Neural progenitor cell (in vitro differentiated cells): ENCODE results near the gene ENAH. TPM values are rescaled to one million over a fixed set of nuclear protein-coding genes. Genes with fewer than 3 reads are reported as not detected.

Experiments
- DNase-seq: peaks from one replicate; pipeline ENCODE4 v3.0.0-alpha.2; 2016; ENCODE audit warnings: low spot score
- H2AFZ ChIP-seq: fragments of 200-600 bp; sonication (generic); replicated peaks from 2 replicates; pipeline ENCODE4 v1.6.1; 2016; ENCODE audit warnings: antibody characterized with exemption
- H3F3A ChIP-seq: fragments of 200-600 bp; sonication (generic); 2 replicates; pipeline ENCODE4 v1.6.1; 2016; ENCODE audit warnings: antibody characterized with exemption, low read depth
- H3K27ac ChIP-seq: fragments of 200-600 bp; sonication (generic); 2 replicates; pipeline ENCODE4 v1.5.1; 2016; ENCODE audit warnings: mild to moderate bottlenecking
- H3K27me3 ChIP-seq: fragments of 200-600 bp; sonication (generic); 2 replicates; pipeline ENCODE4 v1.6.1; 2016; ENCODE audit warnings: mild to moderate bottlenecking, moderate library complexity
- H3K36me3 ChIP-seq: fragments of 200-600 bp; sonication (generic); 2 replicates; pipeline ENCODE4 v1.5.1; 2016
- H3K4me1 ChIP-seq: fragments of 200-600 bp; sonication (generic); 2 replicates; pipeline ENCODE4 v1.6.1; 2016; ENCODE audit warnings: mixed run types
- H3K4me2 ChIP-seq: fragments of 200-600 bp; sonication (generic); 2 replicates; pipeline ENCODE4 v1.6.1; 2016
- H3K4me3 ChIP-seq: fragments of 200-600 bp; sonication (generic); 2 replicates; pipeline ENCODE4 v1.5.1; 2016
- H3K79me2 ChIP-seq: fragments of 200-600 bp; sonication (generic); 2 replicates; pipeline ENCODE4 v1.6.1; 2016; ENCODE audit warnings: low read depth
- H3K9ac ChIP-seq: fragments of 200-600 bp; sonication (generic); 2 replicates; pipeline ENCODE4 v1.6.1; 2016
- H3K9me3 ChIP-seq: fragments of 200-600 bp; sonication (generic); 2 replicates; pipeline ENCODE4 v1.5.1; 2016; ENCODE audit warnings: low read depth
- H4K20me1 ChIP-seq: fragments of 200-600 bp; sonication (generic); 2 replicates; pipeline ENCODE4 v1.6.1; 2016; ENCODE audit warnings: low read depth
- H3K27ac Mint-ChIP-seq: 3 replicates; pipeline ENCODE4 v1.8.0; 2021; ENCODE audit warnings: mixed read lengths
- H3K27me3 Mint-ChIP-seq: 2 replicates; pipeline ENCODE4 v1.8.0; 2022; ENCODE audit warnings: low read depth, mild to moderate bottlenecking, inconsistent platforms, moderate library complexity, mixed read lengths; ENCODE audit not compliant: insufficient read depth
- H3K36me3 Mint-ChIP-seq: 3 replicates; pipeline ENCODE4 v1.8.0; 2021; ENCODE audit warnings: mixed read lengths
- H3K4me1 Mint-ChIP-seq: 3 replicates; pipeline ENCODE4 v1.8.0; 2021; ENCODE audit warnings: mixed read lengths
- H3K4me3 Mint-ChIP-seq: 3 replicates; pipeline ENCODE4 v1.8.0; 2021; ENCODE audit warnings: mild to moderate bottlenecking, moderate library complexity, mixed read lengths
- H3K9me3 Mint-ChIP-seq: 3 replicates; pipeline ENCODE4 v1.8.0; 2020; ENCODE audit warnings: mixed read lengths
- EZH2 ChIP-seq: fragments of 200-600 bp; sonication (generic); IDR thresholded peaks from 2 replicates; pipeline ENCODE4 v1.6.1; 2017; ENCODE audit warnings: antibody characterized with exemption, mild to moderate bottlenecking, moderate library complexity
- EZH2phosphoT487 ChIP-seq: fragments of 200-600 bp; sonication (generic); IDR thresholded peaks from 2 replicates; pipeline ENCODE4 v1.6.1; 2017; ENCODE audit warnings: antibody characterized with exemption
- total RNA-seq: library from RNA; depleted of rRNA; stranded (reverse); fragments of >200 nt; gene quantifications from 2 replicates; pipeline ENCODE4 v1.2.3, GENCODE V29; 2015; ENCODE audit warnings: low replicate concordance
- TF ChIP-seq, protein P1 (sequence below): fragments of 200-600 bp; sonication (generic); IDR thresholded peaks from 2 replicates; pipeline ENCODE4 v1.5.1; 2017; ENCODE audit warnings: antibody characterized with exemption, mild to moderate bottlenecking

ENAH gene
- total RNA-seq, 1 donor from 2014 or later: 346 TPM

DNA sequence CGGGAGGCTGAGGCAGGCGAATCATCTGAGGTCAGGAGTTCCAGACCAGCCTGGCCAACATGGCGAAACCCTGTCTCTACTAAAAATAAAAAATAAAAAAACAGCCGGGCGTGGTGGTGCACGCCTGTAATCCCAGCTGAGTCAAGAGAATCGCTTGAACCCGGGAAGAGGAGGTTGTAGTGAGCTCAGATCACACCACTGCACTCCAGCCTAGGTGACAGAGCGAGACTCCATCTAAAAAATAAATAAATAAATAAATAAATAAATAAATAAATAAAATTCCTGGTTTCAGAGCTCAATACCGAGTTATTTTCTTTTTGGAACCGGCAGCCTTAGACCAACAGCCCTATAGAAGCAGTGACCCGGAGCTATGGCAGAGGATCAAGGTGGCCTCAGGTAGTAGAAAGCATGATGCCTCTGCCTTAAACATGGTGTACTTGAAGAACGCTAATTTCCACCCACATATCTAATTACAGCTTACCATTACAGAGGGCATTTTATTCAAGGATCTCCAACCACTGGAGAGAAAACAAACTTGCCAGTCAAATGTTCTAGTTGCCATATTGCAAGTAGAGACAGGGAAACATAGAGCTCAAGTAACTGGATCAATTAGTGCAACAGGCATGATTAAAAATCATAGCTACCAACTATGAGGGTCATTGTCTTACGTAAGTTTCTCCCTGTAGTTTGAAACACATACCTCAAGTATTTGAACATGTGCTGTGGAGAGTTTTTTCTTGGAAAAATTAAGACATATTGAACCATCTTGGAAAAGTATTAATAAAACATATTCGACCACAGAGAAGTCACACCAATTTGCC is 2.0 kb upstream of the ENAH start:
- peaks cover 13% of the 10 kb centered on the region for H3K4me1 ChIP-seq
- H3K36me3 ChIP-seq: no peaks in the 10 kb centered on the region
- no peak overlapping the region for H3K4me2 ChIP-seq
- H3K4me3 Mint-ChIP-seq: peak overlapping the region; percentile 92
- peaks cover 37% of the 10 kb centered on the region for H3F3A ChIP-seq
- no peaks in the 10 kb centered on the region for H3K9me3 Mint-ChIP-seq
- peaks cover 10% of the 10 kb centered on the region for H3K27me3 ChIP-seq
- no peak overlapping the region for H3K4me3 ChIP-seq
- no peak overlapping the region for H3K9ac ChIP-seq
- H3K27ac ChIP-seq: no peak overlapping the region
- no peaks in the 10 kb centered on the region for H3K9me3 ChIP-seq
- peaks cover 10% of the 10 kb centered on the region for H3K36me3 Mint-ChIP-seq
- peaks cover 42% of the 10 kb centered on the region for H3K4me1 Mint-ChIP-seq
- peaks cover 28% of the 10 kb centered on the region for H3K79me2 ChIP-seq
- peaks cover 4% of the 10 kb centered on the region for H3K27me3 Mint-ChIP-seq
- no peak for TF ChIP-seq EZH2phosphoT487
- no peak for TF ChIP-seq EZH2
- TF ChIP-seq, protein P1, sequence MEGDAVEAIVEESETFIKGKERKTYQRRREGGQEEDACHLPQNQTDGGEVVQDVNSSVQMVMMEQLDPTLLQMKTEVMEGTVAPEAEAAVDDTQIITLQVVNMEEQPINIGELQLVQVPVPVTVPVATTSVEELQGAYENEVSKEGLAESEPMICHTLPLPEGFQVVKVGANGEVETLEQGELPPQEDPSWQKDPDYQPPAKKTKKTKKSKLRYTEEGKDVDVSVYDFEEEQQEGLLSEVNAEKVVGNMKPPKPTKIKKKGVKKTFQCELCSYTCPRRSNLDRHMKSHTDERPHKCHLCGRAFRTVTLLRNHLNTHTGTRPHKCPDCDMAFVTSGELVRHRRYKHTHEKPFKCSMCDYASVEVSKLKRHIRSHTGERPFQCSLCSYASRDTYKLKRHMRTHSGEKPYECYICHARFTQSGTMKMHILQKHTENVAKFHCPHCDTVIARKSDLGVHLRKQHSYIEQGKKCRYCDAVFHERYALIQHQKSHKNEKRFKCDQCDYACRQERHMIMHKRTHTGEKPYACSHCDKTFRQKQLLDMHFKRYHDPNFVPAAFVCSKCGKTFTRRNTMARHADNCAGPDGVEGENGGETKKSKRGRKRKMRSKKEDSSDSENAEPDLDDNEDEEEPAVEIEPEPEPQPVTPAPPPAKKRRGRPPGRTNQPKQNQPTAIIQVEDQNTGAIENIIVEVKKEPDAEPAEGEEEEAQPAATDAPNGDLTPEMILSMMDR: no peak
- H2AFZ ChIP-seq: no peak overlapping the region
- DNase-seq: no peak
- H3K27ac Mint-ChIP-seq: no peak overlapping the region
- peaks cover 19% of the 10 kb centered on the region for H4K20me1 ChIP-seq

DNA sequence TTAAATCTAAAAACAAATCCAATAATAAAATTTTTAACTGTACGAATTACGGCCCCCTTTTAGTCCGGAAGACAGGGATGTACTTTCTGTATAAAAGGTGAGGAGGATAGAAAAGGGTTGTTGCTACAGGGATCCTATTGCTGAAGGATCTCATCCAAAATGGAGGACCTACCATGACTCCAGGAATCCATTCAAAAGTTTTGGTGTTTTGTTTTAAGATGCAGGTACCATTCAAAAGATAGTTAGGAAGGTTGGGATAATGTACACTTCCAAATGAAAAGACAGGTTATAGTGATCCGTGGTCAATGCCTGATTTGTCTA is 1.3 kb upstream of the ENAH start:
- Histone ChIP-seq H3K27ac (no peak overlapping the region), H3K79me2 (peaks cover 35% of the 10 kb centered on the region), H2AFZ (no peak overlapping the region), H3K4me3 (peak overlapping the region; percentile 100), H4K20me1 (peaks cover 26% of the 10 kb centered on the region), H3K9ac (no peak overlapping the region), H3F3A (peaks cover 37% of the 10 kb centered on the region), H3K36me3 (no peaks in the 10 kb centered on the region), H3K9me3 (no peaks in the 10 kb centered on the region), H3K27me3 (peaks cover 10% of the 10 kb centered on the region), H3K4me2 (peak overlapping the region; percentile 87), H3K4me1 (peaks cover 20% of the 10 kb centered on the region)
- Mint-ChIP-seq H3K36me3 (peaks cover 12% of the 10 kb centered on the region), H3K27ac (no peak overlapping the region), H3K9me3 (no peaks in the 10 kb centered on the region), H3K4me3 (peak overlapping the region; percentile 92), H3K27me3 (peaks cover 4% of the 10 kb centered on the region), H3K4me1 (peaks cover 45% of the 10 kb centered on the region)
- DNase-seq: no peak
- TF ChIP-seq EZH2 (no peak), EZH2phosphoT487 (no peak)
- TF ChIP-seq, protein P1: no peak

DNA sequence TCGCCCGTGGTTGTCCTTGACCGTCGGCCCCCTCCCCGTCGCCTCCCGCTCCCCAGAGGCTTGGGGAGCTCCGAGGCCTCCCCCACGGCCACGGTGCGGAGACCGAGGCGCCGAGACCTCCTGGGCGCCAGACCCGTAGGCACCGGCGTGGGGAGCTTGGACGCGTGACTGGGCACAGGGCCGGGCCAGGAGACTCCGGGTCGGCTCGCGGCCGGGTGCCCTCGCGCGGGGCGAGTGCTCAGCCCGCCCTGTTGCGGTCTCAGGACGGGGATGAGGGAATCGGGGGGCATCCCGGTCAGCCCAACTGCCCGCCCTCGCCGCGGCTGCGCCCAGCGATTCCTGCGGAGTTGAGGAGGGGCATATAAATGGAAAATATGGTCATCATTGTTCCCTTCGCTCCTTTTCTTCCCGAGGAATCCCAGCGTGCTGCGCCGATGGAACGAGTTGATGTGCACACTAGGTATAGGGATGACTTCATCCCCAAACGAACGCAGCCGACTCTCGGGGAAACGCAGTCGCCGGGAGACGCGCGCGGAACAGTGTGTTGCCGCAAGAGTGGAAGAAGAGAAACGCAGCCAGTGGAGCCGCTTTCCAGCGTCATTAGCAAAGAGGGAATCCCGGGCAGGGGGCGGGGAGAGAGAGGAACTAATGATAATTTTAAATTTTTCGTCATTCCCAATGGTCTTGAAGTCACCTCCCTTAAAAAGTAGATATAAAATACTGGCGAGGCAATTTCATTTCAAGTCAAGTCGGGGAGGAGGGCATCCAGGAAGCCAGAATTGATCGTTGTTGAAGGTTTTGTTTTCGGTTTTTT is 747 bp upstream of the ENAH start:
- Mint-ChIP-seq H3K27me3 (peaks cover 4% of the 10 kb centered on the region), H3K27ac (peak overlapping the region; percentile 95), H3K9me3 (peaks cover under 1% of the 10 kb centered on the region), H3K36me3 (peaks cover 15% of the 10 kb centered on the region), H3K4me1 (peaks cover 45% of the 10 kb centered on the region), H3K4me3 (peak overlapping the region; percentile 92)
- Histone ChIP-seq H3K9ac (peak overlapping the region; percentile 58), H4K20me1 (peaks cover 32% of the 10 kb centered on the region), H3K9me3 (no peaks in the 10 kb centered on the region), H3K27ac (peak overlapping the region; percentile 90), H3K4me2 (peak overlapping the region; percentile 87), H3K27me3 (peaks cover 10% of the 10 kb centered on the region), H3K79me2 (peaks cover 40% of the 10 kb centered on the region), H2AFZ (peak overlapping the region; percentile 85), H3K36me3 (no peaks in the 10 kb centered on the region), H3K4me3 (peak overlapping the region; percentile 100), H3F3A (peaks cover 37% of the 10 kb centered on the region), H3K4me1 (peaks cover 25% of the 10 kb centered on the region)
- DNase-seq: peak; percentile 76
- no peak for TF ChIP-seq EZH2
- no peak for TF ChIP-seq EZH2phosphoT487
- TF ChIP-seq, protein P1: no peak
